Transverse colon (tissue), 4 donors: ENCODE measurements around the gene SCN1A.

Source experiments
- EP300 ChIP-seq: sonication (generic); formaldehyde crosslinking; IDR thresholded peaks from one replicate; pipeline ENCODE4 v1.6.1; 2017; ENCODE audit warnings: antibody characterized with exemption, low read depth
- POLR2A ChIP-seq: fragments of 450-650 bp; IDR thresholded peaks from one replicate; pipeline ENCODE4 v1.6.1; 2016; ENCODE audit warnings: antibody characterized with exemption, mild to moderate bottlenecking, moderate library complexity
- POLR2AphosphoS5 ChIP-seq, 3 donors: sonication (generic); formaldehyde crosslinking; IDR thresholded peaks; one replicate each; pipeline ENCODE4 v1.6.1; 2016; ENCODE audit warnings: antibody characterized with exemption in 3 of 3
- TF ChIP-seq, protein P1 (sequence below), 5 experiments: fragments of 200-600 bp in 3 of 5; fragments of 450-650 bp in 2 of 5; sonication (generic) in 3 of 5; IDR thresholded peaks; 1 replicate in 2 of 5; 2 replicates in 3 of 5; pipeline ENCODE4 v1.5.1; 2016 to 2017; ENCODE audit warnings: antibody characterized with exemption in 5 of 5, inconsistent platforms in 3 of 5, mild to moderate bottlenecking in 2 of 5, moderate library complexity in 1 of 5

DNA sequence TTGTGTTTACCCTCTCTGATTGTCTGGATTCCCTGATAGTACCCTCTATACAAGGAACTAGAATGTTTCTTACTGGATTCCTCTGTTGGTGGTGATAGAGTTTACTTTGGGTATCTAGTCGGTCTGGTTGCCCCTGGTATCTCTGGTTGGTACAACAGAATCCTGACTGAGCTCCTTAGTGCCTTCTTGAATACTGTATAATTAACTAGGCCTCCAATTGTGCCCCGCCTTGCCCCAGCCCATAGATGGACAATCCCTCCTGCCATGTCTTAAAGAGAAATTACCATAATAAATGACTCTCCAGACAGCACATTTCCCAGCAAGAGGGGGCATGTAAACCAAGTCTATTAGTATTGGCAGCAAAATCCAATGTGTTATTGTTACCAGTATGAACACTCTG lies 2.3 kb downstream of the SCN1A start:
- TF ChIP-seq POLR2A: no peak
- TF ChIP-seq, protein P1, sequence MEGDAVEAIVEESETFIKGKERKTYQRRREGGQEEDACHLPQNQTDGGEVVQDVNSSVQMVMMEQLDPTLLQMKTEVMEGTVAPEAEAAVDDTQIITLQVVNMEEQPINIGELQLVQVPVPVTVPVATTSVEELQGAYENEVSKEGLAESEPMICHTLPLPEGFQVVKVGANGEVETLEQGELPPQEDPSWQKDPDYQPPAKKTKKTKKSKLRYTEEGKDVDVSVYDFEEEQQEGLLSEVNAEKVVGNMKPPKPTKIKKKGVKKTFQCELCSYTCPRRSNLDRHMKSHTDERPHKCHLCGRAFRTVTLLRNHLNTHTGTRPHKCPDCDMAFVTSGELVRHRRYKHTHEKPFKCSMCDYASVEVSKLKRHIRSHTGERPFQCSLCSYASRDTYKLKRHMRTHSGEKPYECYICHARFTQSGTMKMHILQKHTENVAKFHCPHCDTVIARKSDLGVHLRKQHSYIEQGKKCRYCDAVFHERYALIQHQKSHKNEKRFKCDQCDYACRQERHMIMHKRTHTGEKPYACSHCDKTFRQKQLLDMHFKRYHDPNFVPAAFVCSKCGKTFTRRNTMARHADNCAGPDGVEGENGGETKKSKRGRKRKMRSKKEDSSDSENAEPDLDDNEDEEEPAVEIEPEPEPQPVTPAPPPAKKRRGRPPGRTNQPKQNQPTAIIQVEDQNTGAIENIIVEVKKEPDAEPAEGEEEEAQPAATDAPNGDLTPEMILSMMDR (IDR thresholded peaks at IDR 0.05): no peak
- no peak for TF ChIP-seq POLR2AphosphoS5 (IDR thresholded peaks at IDR 0.05)
- TF ChIP-seq EP300: no peak
